ENCODE measurements around the gene TMIGD3.

DNA sequence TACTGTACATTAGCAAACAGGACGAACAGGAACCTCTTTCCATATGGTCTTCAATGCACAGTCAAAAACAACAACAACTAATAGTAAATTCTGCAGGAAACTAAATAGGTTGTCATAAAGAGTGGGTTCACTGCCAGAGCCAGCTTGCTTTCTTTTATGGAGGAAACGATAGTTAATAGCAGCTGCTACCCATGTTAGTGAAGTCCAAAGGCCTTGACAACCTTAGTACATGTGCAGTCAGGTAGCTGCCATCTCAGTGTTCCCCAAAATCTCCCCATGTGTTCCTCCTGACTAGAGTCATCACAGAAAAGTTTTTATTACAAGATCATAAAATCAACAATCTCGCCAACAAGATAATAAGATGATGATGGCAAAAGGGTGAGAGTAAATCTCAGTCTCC is 16.6 kb upstream of the TMIGD3 start:
- TF ChIP-seq YY1 (IDR thresholded peaks at IDR 0.05; ENCODE audit: insufficient read depth, insufficient read length) (no peak), ZNF274 (IDR thresholded peaks at IDR 0.05; ENCODE audit: low read depth, low read length) (no peak), SUZ12 (IDR thresholded peaks at IDR 0.05; ENCODE audit: extremely low read depth, insufficient read depth, insufficient read length) (no peak)

Data from NT2/D1 (cell line).